ENCODE measurements around the gene UIMC1.
"Not testable (repeated sequence)": the region's sequence is repeated elsewhere in the genome, so short reads cannot be mapped to it uniquely, and the experiment has no call there.

The UIMC1 gene

DNA sequence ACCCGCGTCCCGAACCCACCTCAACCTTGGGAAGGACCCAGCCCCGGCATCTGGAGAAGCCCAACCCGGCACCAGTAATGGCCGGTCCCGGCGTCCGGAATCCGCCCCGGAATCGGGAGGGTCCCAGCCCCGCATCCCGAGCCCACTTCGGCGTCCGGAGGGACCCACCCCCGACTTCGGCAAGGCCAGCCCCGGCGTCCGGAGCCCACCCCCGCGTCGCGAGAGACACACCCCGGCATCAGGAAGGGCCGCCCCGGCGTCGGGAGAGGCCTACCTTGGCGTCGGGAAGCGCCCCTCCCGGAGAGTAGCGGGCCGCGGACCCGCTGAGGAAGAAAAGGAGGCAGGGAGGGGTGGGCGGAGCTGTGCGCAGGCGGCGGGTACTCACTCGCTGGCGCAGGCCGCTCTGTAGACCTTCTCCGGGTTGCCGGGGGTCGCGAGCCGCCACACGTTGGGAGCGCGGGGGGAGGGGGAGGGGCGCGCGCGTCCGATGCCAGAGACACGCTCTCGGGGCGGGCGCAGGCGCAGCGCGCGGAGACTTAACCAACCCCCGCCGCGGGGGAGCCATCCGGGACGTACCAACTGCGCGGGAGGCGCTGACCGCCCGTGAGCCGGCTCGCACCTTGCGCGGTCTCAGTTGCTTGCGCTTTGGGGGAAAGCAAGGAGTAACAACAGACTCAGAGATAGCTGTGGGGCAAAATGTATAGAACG lies at the start of gene UIMC1:
Gene UIMC1, minus strand, starts transcription at position 515 of the 708 bp plus-strand sequence. CDS start 24,164 bp downstream, outside the sequence.
- FAIRE-seq = no peak

GRCh38 chr5:177049285-177049684 lies 42.7 kb upstream of the UIMC1 start:
- FAIRE-seq = no peak
- no peak for DNase-seq (ENCODE audit: insufficient read length, low spot score)

More for the DNA sequence above, at the start of gene UIMC1:
- DNase-seq (ENCODE audit: insufficient read length, low spot score) = peak; percentile 87

- not testable (repeated sequence) for DNase-seq (ENCODE audit: insufficient read length, low spot score); FAIRE-seq
Observed at GRCh38 chr5:177048531-177048930, 42.0 kb upstream of the UIMC1 start.

- DNase-seq (ENCODE audit: insufficient read length, low spot score) (no peak), FAIRE-seq (no peak)
Observed at GRCh38 chr5:177045631-177046030, 39.1 kb upstream of the UIMC1 start.

GRCh38 chr5:177044641-177045040 lies 38.1 kb upstream of the UIMC1 start:
- FAIRE-seq (no peak), DNase-seq (ENCODE audit: insufficient read length, low spot score) (no peak)

DNA sequence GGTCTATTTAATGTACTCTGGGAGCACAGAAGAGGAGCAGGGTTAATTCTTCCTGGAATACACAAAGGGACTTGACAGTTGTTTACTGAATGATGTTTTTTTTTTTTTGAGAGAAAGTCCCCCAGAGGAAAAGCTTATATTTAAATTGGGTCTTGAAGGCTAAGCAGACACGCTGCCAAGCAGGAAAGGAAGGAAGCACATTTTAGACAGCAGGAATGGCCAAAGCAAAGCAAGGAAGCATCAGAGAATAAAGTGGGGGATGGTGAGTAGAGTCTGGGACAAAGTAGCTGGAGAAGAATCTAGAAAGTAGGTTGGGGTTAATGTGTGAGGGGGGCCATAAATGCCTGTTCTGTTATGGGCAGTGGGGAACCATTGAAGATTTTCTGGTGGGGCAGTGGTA lies 37.4 kb upstream of the UIMC1 start:
- no peak for DNase-seq (ENCODE audit: insufficient read length, low spot score)
- FAIRE-seq = no peak

GRCh38 chr5:177043114-177043513 lies 36.5 kb upstream of the UIMC1 start:
- DNase-seq (ENCODE audit: insufficient read length, low spot score) (no peak), FAIRE-seq (no peak)

DNA sequence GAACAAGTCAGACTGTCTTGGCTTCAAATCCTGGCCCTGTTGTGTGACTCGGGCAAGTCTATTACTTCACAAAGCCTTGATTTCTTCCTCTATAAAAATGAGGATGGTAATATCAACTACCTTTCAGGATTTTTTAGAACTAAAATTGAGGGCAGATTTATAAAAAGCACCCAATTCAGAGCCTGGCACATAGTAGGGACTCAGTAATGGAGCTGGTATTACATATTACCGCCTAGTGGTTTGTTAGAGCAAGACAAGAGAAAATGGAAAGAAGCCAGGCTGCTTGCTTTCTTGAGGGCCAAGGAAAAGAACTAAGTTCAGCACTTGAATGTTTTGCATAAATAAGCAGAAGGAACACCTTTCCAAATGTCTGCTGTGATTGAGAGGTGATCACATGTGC lies 35.4 kb upstream of the UIMC1 start:
- no peak for DNase-seq (ENCODE audit: insufficient read length, low spot score)
- no peak for FAIRE-seq

GRCh38 chr5:177040814-177041420 lies 34.3 kb upstream of the UIMC1 start:
- FAIRE-seq (no peak), DNase-seq (ENCODE audit: insufficient read length, low spot score) (no peak)

GRCh38 chr5:177036921-177037320 lies 30.3 kb upstream of the UIMC1 start:
- DNase-seq (ENCODE audit: insufficient read length, low spot score) (no peak), FAIRE-seq (no peak)

GRCh38 chr5:177036443-177036842 lies 29.9 kb upstream of the UIMC1 start:
- no peak for FAIRE-seq
- DNase-seq (ENCODE audit: insufficient read length, low spot score) = no peak

- DNase-seq (ENCODE audit: insufficient read length, low spot score) (no peak), FAIRE-seq (no peak)
Observed at GRCh38 chr5:177035976-177036375, 29.4 kb upstream of the UIMC1 start.

GRCh38 chr5:177029498-177029897 lies 22.9 kb upstream of the UIMC1 start:
- no peak for FAIRE-seq
- DNase-seq (ENCODE audit: insufficient read length, low spot score) = no peak

DNA sequence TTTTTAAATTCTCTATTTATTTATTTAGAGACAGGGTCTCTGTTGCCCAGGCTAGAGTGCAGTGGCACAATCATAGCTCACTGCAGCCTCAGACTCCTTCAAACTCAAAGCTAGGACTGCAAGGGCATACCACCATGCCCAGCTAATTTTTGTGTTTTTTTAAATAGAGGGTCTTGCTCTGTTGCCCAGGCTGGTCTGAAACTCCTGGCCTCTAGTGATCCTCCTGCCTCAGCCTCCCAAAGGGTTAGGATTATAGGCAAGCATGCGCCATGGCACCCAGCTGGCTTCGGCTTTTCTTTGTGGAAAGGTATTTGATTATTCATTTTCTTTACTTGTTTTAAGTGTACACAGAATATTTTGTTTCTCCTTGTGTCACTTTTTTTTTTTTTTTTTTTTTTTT lies 21.1 kb upstream of the UIMC1 start:
- FAIRE-seq = no peak
- DNase-seq (ENCODE audit: insufficient read length, low spot score) = no peak

DNA sequence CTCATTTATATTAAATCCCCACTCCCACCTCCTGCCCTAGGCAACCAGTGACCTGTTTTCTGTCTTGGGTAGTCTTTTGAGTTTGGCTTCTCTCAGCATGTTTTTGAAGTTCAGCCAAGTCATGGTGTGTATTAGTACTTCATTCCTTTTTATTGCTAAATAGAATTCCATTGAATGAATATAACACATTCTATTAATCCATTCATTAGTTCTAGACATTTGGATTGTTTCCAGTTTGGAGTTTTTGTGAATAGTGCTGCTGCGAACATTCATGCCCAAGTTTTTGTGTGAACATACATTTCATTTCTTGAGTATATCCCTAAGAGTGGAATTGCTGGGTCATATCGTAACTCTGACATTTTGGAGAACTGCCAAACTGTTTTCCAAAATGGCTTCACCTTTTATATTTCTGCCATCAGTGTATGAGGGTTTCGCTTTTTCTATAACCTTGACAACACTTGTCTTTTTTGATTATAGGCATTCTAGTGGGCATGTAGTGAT lies 18.6 kb upstream of the UIMC1 start:
- DNase-seq (ENCODE audit: insufficient read length, low spot score) (no peak), FAIRE-seq (no peak)

GRCh38 chr5:177024559-177024958 lies 18.0 kb upstream of the UIMC1 start:
- no peak for FAIRE-seq
- DNase-seq (ENCODE audit: insufficient read length, low spot score) = no peak

GRCh38 chr5:177023303-177023664 lies 16.7 kb upstream of the UIMC1 start:
- DNase-seq (ENCODE audit: insufficient read length, low spot score) (no peak), FAIRE-seq (no peak)

DNA sequence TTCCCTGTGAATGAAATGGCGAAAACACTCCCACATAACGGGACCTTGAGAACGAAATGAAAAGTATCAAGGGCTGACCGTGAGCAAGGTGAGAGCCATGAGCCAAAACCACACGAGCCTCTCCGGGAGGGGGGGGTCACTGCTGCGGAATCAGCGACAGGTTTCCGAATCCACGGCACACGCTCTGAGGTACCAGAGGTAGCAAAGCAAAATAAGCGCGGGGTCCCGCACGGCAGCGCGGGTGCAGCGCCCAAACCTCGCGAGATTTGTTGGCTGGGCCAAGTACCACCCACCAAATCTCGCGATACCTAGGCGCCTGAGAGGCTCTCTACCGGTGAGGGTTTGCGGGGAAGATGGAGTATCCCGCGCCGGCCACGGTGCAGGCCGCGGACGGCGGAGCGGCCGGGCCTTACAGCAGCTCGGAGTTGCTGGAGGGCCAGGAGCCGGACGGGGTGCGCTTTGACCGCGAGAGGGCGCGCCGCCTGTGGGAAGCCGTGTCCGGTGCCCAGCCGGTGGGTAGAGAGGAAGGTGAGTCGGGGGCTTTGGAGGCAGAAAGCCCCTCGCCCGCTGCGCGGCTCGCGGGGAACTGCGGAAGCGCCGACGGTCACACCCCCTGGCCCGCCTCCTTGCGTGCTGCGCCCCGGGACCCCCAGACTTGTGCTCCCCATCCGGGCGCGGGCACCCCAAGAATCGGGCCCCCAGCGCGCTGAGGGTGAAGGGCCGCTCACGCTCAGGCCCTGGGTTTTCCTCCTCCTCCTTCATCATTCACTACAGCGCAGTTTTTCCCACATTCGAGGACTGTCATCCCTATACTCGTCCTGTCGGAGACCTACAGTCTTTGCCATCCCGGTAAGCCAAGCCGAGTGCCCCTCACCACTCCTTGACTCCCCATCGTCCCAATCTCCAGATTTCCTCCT lies 16.1 kb upstream of the UIMC1 start, which contains the start of gene ZNF346:
Gene ZNF346, plus strand, starts transcription at position 311 of the 917 bp plus-strand sequence. Its CDS starts 43 bp downstream, at position 354.
- DNase-seq (ENCODE audit: insufficient read length, low spot score) (peak; percentile 98), FAIRE-seq (no peak)

DNA sequence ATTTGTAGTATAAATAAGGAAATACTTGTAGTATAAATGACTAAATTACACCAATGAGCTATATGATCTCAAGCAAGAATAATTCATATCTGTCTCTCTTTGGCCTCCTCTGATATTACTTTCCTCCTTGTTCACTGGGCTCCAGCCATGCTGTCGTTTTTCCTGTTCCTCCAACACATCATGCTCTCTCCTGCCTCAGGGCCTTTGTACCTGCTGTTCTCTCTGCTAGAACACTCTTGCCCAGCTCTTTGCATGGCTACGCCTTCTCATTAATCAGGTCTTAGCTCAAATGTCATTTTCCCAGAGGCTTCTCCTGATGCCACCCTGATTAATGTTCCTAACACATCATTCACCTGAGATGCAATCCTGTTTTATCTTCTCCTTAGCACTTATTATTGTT lies 13.5 kb upstream of the UIMC1 start:
- FAIRE-seq = no peak

DNA sequence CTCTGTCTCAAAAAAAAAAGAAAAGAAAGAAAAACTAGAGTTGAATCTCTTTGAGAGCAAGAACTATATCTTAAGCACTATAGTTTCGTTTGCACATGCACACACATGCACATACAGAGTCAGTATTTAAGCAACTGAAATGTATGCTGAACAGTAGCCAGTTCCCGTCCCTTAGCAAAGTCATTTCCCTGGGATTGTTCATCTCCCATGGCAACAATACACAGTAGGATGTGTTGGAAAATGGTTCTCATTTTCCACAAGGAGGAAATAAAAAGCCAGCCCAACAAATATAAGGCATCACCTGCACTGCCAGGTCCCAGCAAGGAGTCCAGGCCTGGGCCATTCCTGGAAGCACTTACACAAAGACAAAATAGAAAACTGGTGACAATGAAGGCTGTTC lies 11.8 kb upstream of the UIMC1 start:
- FAIRE-seq (no peak), DNase-seq (ENCODE audit: insufficient read length, low spot score) (no peak)

More for the DNA sequence above, 13.5 kb upstream of the UIMC1 start:
- DNase-seq (ENCODE audit: insufficient read length, low spot score) = no peak

DNA sequence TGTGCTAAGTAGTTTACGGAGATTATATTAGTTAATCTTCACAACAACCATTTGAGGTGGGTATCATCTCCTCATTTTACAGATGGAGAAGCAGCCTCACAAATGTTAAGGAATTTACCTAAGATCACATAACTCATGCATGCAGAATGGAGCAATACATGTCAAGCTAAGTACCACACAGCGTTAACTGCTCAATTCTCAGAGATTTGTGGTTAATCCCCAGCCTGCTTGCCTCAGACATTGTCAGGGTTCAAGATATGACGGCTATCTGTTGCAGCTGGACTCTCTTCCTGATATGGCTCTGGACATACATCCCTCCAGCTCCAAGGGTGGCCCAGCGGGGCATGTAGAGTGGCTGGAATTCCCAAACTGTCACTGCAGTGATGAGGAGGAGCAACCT lies 8.6 kb upstream of the UIMC1 start:
- DNase-seq (ENCODE audit: insufficient read length, low spot score) = no peak
- FAIRE-seq = no peak
